ENCODE measurements around the gene ANKDD1B. TPM values are rescaled to one million over a fixed set of nuclear protein-coding genes. Genes with fewer than 3 reads are reported as not detected.
"Not testable (repeated sequence)": the region's sequence is repeated elsewhere in the genome, so short reads cannot be mapped to it uniquely, and the experiment has no call there.

Gene ANKDD1B
- total RNA-seq, 1 donor from 2014 or later: 0.63 TPM

GRCh38 chr5:75601996-75602395, 9.3 kb upstream of the ANKDD1B start:
- Histone ChIP-seq H3K36me3 (ENCODE audit: control insufficient read depth, insufficient read depth, low read length) (no peaks in the 10 kb centered on the region), H3K27me3 (ENCODE audit: control insufficient read depth, insufficient read depth, low read length) (no peaks in the 10 kb centered on the region), H3K4me3 (ENCODE audit: low read depth, low read length) (no peak overlapping the region)
- DNase-seq (ENCODE audit: low read depth): no peak
- TF ChIP-seq CTCF (IDR thresholded peaks at IDR 0.05; ENCODE audit: insufficient read depth, low read length, poor library complexity, severe bottlenecking): no peak

DNA sequence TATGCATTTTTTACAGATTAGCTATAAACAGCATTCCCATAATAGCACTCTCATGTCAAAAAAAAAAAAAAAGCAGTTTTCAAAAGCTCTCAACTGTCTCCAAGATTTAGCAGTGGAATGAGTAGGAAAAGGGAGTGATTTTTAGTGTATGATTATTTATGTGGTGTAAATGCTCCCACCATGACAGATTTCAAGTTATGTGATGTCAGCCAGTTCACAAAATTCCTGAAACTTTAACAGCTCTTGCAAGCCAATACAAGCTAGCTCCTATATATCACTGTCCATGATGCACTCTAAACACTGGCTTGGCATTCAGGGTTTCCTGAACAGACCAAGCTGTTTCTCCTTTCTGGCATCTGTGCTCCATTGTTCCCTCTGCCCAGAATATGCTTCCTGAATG, 7.9 kb upstream of the ANKDD1B start:
- no peak for TF ChIP-seq CTCF (IDR thresholded peaks at IDR 0.05; ENCODE audit: insufficient read depth, low read length, poor library complexity, severe bottlenecking)
- no peak for DNase-seq (ENCODE audit: low read depth)
- Histone ChIP-seq H3K4me3 (ENCODE audit: low read depth, low read length) (no peak overlapping the region), H3K27me3 (ENCODE audit: control insufficient read depth, insufficient read depth, low read length) (no peaks in the 10 kb centered on the region), H3K36me3 (ENCODE audit: control insufficient read depth, insufficient read depth, low read length) (no peaks in the 10 kb centered on the region)

DNA sequence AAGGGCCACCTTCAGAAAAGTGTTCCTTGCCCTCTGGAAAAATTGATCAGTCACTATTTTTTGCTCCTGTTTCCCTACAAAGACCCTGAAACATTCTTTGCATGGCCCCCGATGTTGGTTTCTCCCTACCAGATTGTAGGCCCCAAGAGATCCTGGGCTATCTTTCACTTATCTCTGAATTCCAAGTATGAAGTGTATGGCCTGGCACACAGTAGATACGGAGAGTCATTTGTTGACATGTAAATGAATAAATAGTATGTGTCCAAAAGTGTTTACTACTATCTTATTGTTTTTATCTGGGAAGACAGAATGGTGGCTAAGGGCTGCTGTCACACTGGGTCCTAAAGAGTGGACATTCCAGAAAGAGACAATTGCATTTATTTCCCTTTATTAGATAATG, 7.4 kb upstream of the ANKDD1B start:
- Histone ChIP-seq H3K27me3 (ENCODE audit: control insufficient read depth, insufficient read depth, low read length) (no peaks in the 10 kb centered on the region), H3K36me3 (ENCODE audit: control insufficient read depth, insufficient read depth, low read length) (no peaks in the 10 kb centered on the region), H3K4me3 (ENCODE audit: low read depth, low read length) (no peak overlapping the region)
- TF ChIP-seq CTCF (IDR thresholded peaks at IDR 0.05; ENCODE audit: insufficient read depth, low read length, poor library complexity, severe bottlenecking): no peak
- DNase-seq (ENCODE audit: low read depth): no peak

DNA sequence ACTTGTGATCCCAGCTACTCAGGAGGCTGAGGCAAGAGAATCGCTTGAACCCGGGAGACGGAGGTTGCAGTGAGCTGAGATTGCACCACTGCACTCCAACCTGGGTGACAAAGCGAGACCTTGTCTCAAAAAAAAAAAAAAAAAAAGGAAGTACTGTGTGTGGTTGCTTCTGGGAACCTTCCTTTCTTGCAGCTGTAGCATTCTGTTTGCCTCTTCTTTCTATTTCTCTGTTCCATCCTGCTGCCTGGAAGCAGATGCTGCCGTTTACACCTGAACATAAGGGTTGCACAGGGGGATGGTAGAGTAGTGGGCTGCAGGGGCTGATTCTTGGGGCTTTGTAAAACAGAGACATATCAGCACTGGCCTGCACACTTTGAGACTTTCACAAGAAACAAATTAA, 3.9 kb upstream of the ANKDD1B start:
- not testable (repeated sequence) for H3K4me3 ChIP-seq (ENCODE audit: low read depth, low read length); DNase-seq (ENCODE audit: low read depth); H3K36me3 ChIP-seq (ENCODE audit: control insufficient read depth, insufficient read depth, low read length); H3K27me3 ChIP-seq (ENCODE audit: control insufficient read depth, insufficient read depth, low read length)

DNA sequence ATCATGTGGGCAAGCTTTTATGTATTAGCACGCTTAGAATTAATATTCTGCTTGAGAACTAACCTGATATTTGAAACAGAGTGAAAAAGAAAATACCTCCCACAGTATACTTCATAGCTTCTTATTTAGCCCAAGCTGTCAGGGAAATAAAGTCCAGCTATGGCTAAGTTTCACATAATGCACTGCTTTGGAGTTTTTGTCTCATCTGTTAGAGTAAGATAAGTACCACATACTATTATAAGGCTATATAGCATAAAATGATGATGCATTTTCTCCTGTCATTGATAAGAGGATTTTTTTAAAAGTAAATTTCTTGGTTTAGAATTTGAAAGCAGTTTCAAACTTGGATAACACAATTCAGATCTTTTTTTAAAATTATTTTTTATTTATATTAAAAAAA, 2.4 kb upstream of the ANKDD1B start:
- no peak for DNase-seq (ENCODE audit: low read depth)
- Histone ChIP-seq H3K36me3 (ENCODE audit: control insufficient read depth, insufficient read depth, low read length) (no peaks in the 10 kb centered on the region), H3K27me3 (ENCODE audit: control insufficient read depth, insufficient read depth, low read length) (no peaks in the 10 kb centered on the region), H3K4me3 (ENCODE audit: low read depth, low read length) (no peak overlapping the region)
- TF ChIP-seq CTCF (IDR thresholded peaks at IDR 0.05; ENCODE audit: insufficient read depth, low read length, poor library complexity, severe bottlenecking): no peak

- no peak for TF ChIP-seq CTCF (IDR thresholded peaks at IDR 0.05; ENCODE audit: insufficient read depth, low read length, poor library complexity, severe bottlenecking)
- DNase-seq (ENCODE audit: low read depth): no peak
Observed at GRCh38 chr5:75610201-75610600, 1.1 kb upstream of the ANKDD1B start.

GRCh38 chr5:75610859-75611310, 368 bp upstream of the ANKDD1B start:
- not testable (repeated sequence) for DNase-seq (ENCODE audit: low read depth); H3K36me3 ChIP-seq (ENCODE audit: control insufficient read depth, insufficient read depth, low read length)

More at GRCh38 chr5:75610201-75610600, 1.1 kb upstream of the ANKDD1B start:
- Histone ChIP-seq H3K4me3 (ENCODE audit: low read depth, low read length) (no peak overlapping the region), H3K27me3 (ENCODE audit: control insufficient read depth, insufficient read depth, low read length) (no peaks in the 10 kb centered on the region), H3K36me3 (ENCODE audit: control insufficient read depth, insufficient read depth, low read length) (no peaks in the 10 kb centered on the region)

More at GRCh38 chr5:75610859-75611310, 368 bp upstream of the ANKDD1B start:
- H3K27me3 ChIP-seq (ENCODE audit: control insufficient read depth, insufficient read depth, low read length): not testable (repeated sequence)
- peak overlapping the region; percentile 54 for H3K4me3 ChIP-seq (ENCODE audit: low read depth, low read length)
